RCC 7860 (cell line): ENCODE data around the gene CFAP100.

ENCODE experiments used
- DNase-seq: peaks from one replicate; pipeline ENCODE4 v3.0.0-alpha.2; 2015; ENCODE audit warnings: low spot score
- FAIRE-seq: peaks from 2 replicates; lab custom pipeline; 2012; peaks lifted over from hg19 to GRCh38; lab: Jason Lieb, UNC

The CFAP100 gene

GRCh38 chr3:126439346-126439967 is 44.7 kb downstream of the CFAP100 start:
- DNase-seq (no peak), FAIRE-seq (no peak)

- FAIRE-seq (no peak), DNase-seq (no peak)
Observed at GRCh38 chr3:126439968-126440708, 45.4 kb downstream of the CFAP100 start.

GRCh38 chr3:126440709-126440995 is 45.9 kb downstream of the CFAP100 start:
- FAIRE-seq (no peak), DNase-seq (no peak)

GRCh38 chr3:126441256-126441880 is 46.7 kb downstream of the CFAP100 start:
- no peak for FAIRE-seq
- DNase-seq = no peak

- FAIRE-seq (no peak), DNase-seq (no peak)
Observed at GRCh38 chr3:126442094-126442855, 47.6 kb downstream of the CFAP100 start.

- no peak for FAIRE-seq
- DNase-seq = no peak
Observed at GRCh38 chr3:126442856-126443242, 48.1 kb downstream of the CFAP100 start.

GRCh38 chr3:126445506-126445905 is 50.8 kb downstream of the CFAP100 start:
- DNase-seq (no peak), FAIRE-seq (no peak)

GRCh38 chr3:126446301-126446700 is 51.6 kb downstream of the CFAP100 start:
- DNase-seq (no peak), FAIRE-seq (no peak)

GRCh38 chr3:126446791-126447190 is 52.1 kb downstream of the CFAP100 start:
- FAIRE-seq = no peak
- DNase-seq = no peak

- FAIRE-seq (no peak), DNase-seq (no peak)
Observed at GRCh38 chr3:126447456-126448106, 52.9 kb downstream of the CFAP100 start.

- no peak for DNase-seq
- FAIRE-seq = no peak
Observed at GRCh38 chr3:126448136-126448892, 53.6 kb downstream of the CFAP100 start.

- FAIRE-seq (no peak), DNase-seq (no peak)
Observed at GRCh38 chr3:126448893-126449180, 54.1 kb downstream of the CFAP100 start.

GRCh38 chr3:126449621-126450051 is 54.9 kb downstream of the CFAP100 start:
- no peak for DNase-seq
- FAIRE-seq = no peak

GRCh38 chr3:126450219-126450618 is 55.5 kb downstream of the CFAP100 start:
- FAIRE-seq (no peak), DNase-seq (no peak)

- DNase-seq = no peak
- FAIRE-seq = no peak
Observed at GRCh38 chr3:126450744-126451143, 56.0 kb downstream of the CFAP100 start.

- FAIRE-seq (no peak), DNase-seq (no peak)
Observed at GRCh38 chr3:126451511-126451910, 56.8 kb downstream of the CFAP100 start.

- no peak for FAIRE-seq
- DNase-seq = no peak
Observed at GRCh38 chr3:126452213-126452612, 57.5 kb downstream of the CFAP100 start.

- DNase-seq = no peak
- peak; percentile 22 for FAIRE-seq
Observed at GRCh38 chr3:126454025-126454424, 59.3 kb downstream of the CFAP100 start.

- FAIRE-seq (no peak), DNase-seq (no peak)
Observed at GRCh38 chr3:126454437-126455198, 59.9 kb downstream of the CFAP100 start.

GRCh38 chr3:126456211-126456610 is 61.5 kb downstream of the CFAP100 start:
- DNase-seq = no peak
- no peak for FAIRE-seq
